Urinary bladder (tissue), 4 donors: ENCODE measurements around the gene MAP2. TPM values are rescaled to one million over a fixed set of nuclear protein-coding genes. Genes with fewer than 3 reads are reported as not detected.

ENCODE experiments used
- DNase-seq: peaks from one replicate; pipeline ENCODE4 v3.0.0-alpha.2; 2015; ENCODE audit errors: extremely low spot score
- H3K27ac ChIP-seq: one replicate; pipeline ENCODE4 v1.5.1; 2013; ENCODE audit warnings: low read depth, mild to moderate bottlenecking, moderate library complexity
- H3K36me3 ChIP-seq: one replicate; pipeline ENCODE4 v1.6.1; 2013; ENCODE audit warnings: mild to moderate bottlenecking, moderate library complexity; ENCODE audit not compliant: insufficient read depth
- H3K4me1 ChIP-seq: one replicate; pipeline ENCODE4 v1.6.1; 2013; ENCODE audit warnings: mild to moderate bottlenecking, moderate library complexity; ENCODE audit not compliant: insufficient read depth
- H3K4me3 ChIP-seq: one replicate; pipeline ENCODE4 v1.5.1; 2013; ENCODE audit warnings: low read depth, low read length
- WGBS: extraction: QIAGEN DNeasy Blood & Tissue Kit; methylation state at CpG from one replicate; pipeline ENCODE4 v1.1.7; 2013; 5-methylcytosine and 5-hydroxymethylcytosine counted together
- polyA plus RNA-seq: library from polyadenylated mRNA; stranded (reverse); fragments of 200-250 nt; gene quantifications from one replicate; pipeline ENCODE4 v1.2.3, GENCODE V29; 2013
- total RNA-seq: library from RNA; depleted of rRNA; stranded (reverse); fragments of >200 nt; gene quantifications from one replicate; pipeline ENCODE4 v1.2.3, GENCODE V29; 2014
- donor health status: healthy with polysubstance abuse.
- donor health status: healthy.

MAP2 gene
- total and polyA plus RNA-seq, 2 donors, result 2.7 to 13.5 TPM

DNA sequence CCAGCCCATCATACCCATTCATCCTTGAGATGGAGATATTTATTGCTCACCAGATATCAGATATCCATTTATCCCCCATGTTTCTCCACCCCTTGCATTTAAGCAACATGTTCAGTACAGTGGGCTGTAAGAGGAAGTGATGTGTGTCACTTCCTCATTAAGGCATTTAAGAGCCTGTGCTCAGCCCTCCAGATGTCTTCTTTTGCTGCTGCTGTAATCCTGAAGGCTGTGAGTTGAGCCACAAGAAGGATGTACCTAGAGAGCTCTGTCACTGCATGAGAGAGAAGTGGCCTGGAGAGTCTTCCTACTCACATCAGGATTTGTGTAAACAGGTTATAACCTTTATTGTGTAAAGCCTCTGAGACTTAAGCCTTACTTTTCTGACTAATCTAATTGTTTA is 195.9 kb downstream of the MAP2 start:
- no peak for DNase-seq
- Histone ChIP-seq H3K27ac (no peak overlapping the region), H3K4me1 (no peaks in the 10 kb centered on the region), H3K36me3 (no peaks in the 10 kb centered on the region), H3K4me3 (no peak overlapping the region)

DNA sequence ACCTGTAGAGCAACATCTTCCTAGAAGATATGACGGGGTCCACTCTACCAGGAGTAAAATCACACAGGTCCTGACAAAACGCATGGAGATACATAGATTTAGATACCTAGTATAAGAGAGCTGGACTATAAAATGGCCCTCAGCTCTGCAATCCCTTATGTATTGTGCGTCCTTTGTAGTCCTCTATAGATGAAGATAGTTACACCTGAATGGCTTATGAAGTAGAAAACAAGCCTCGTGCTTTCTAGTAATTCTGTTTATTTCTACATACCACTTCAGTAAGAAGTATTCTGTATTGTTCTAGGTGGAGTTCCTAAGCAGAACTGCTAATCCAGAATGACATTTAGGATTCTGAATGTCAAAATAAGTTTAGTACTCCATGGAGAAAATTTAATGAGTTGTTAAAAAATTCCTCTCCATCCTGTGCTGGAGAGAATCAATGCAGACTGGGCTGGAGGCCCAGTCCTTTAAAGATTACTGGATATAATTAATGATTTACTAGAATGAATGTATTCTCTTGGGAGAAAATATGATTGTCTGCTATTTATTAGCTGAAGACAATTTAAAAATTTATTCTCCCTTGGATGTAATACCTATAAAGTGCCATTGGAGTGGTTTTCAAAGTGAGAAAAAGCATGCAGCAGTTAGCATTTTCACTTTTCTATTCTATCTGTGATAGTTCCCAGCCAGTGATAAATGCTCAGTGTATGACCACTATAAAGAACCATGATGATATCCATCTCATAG is 200.5 kb downstream of the MAP2 start:
- H3K36me3 ChIP-seq, result no peaks in the 10 kb centered on the region
- WGBS, result 72% methylated on average over 4 of the region's 4 CpGs
- H3K4me3 ChIP-seq, result no peak overlapping the region
- H3K27ac ChIP-seq, result no peak overlapping the region
- no peaks in the 10 kb centered on the region for H3K4me1 ChIP-seq
- DNase-seq, result no peak

DNA sequence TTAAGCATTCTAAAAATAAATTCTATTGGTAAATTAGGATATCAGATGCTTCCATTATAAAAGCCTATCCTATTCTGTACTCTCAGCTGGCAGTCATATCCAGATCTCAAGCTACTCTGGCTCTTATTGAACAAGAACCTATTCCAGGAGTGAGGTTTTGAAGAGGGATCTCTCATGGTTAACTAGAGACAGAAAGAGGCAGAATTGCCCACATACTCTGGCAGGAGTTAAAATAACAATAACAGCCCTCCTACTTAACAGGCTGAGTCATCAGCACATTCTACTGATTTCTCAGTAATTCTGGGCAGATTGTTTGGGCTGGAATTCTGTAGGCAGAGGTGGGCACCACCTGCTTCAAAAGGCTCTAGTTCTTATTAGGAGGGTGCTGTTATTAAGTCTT is 205.8 kb downstream of the MAP2 start:
- Histone ChIP-seq H3K27ac (no peak overlapping the region), H3K4me1 (no peaks in the 10 kb centered on the region), H3K4me3 (no peak overlapping the region), H3K36me3 (no peaks in the 10 kb centered on the region)
- DNase-seq, result no peak

DNA sequence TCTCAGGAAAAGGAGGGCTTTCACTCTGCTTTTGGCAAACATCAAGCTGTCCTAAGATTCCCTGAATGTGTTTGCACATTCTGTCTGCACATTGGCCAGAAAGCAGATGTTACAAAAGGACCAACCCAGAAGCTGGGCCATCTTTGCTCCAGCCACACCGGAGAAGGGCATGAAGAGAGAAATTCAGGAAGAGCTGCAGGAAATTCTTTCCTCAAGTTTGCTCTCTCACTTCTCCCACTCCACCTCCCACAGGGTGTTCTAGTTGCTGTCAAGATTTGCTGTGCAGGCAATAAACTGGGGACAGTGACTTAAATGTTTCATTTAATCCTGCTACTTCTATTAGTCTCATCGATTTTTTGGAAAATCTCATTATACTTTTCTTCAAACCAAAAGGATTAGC is 210.1 kb downstream of the MAP2 start:
- 77% methylated on average over 2 of the region's 2 CpGs for WGBS
- no peak for DNase-seq
- Histone ChIP-seq H3K4me1 (no peaks in the 10 kb centered on the region), H3K27ac (no peak overlapping the region), H3K4me3 (no peak overlapping the region), H3K36me3 (no peaks in the 10 kb centered on the region)

DNA sequence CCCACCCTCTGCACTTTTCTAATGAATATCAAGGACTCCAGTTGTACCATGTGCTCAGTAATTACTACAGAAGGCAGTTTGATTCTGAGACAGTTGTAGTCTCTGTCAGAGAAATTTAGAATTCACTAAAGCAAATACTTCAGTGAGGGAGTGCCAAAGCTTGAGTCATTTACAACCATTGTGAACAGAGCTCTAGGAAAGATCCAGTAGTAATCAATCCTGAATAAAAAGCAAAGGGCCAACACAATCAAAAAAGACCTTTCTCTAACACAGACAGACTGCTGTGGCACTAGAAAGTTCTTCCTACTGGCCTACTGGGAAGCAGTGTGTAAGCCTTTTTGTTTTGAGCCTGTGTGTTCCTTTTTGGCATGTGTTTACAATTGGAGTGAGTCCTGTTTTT is 212.2 kb downstream of the MAP2 start:
- Histone ChIP-seq H3K4me1 (no peaks in the 10 kb centered on the region), H3K36me3 (no peaks in the 10 kb centered on the region), H3K4me3 (no peak overlapping the region), H3K27ac (no peak overlapping the region)
- no peak for DNase-seq

DNA sequence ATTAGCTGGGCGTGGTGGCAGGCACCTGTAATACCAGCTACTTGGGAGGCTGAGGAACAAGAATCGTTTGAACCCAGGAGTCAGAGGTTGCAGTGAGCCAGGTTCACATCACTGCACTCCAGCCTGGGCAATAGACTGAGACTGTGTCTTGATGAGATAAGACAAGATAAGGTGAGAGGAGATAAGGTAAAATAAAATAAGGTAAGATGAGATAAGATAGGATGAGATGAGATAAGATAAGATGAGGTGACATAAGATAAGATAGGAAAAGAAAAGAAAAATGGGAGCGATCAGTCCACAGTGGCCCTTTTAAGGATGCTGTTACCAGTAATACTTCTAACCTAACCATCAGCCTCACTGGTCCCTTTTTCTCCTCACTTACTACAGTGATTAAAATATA is 213.4 kb downstream of the MAP2 start:
- 84% methylated on average over 3 of the region's 3 CpGs for WGBS
- no peak overlapping the region for H3K4me3 ChIP-seq
- H3K27ac ChIP-seq, result no peak overlapping the region
- H3K4me1 ChIP-seq, result no peaks in the 10 kb centered on the region
- H3K36me3 ChIP-seq, result no peaks in the 10 kb centered on the region
- no peak for DNase-seq

DNA sequence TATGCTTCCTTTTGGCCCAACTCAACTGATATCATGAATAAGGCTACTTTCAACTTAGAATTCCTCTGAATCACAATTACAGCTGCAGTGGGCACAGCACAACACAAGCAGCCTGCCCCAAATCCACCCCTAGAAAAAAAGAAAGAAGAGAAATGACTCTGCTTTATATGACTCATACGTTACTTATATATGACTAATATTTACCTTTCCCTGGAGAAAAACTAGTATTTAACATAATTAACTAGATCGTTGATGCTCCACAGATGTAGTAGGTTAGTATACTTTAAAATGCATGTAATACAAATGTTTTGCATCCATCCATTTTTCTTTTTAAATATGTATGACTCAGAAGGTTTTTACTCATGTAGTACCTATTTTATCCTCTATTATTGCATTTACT is 214.5 kb downstream of the MAP2 start:
- 74% methylated on average over 2 of the region's 2 CpGs for WGBS
- H3K4me1 ChIP-seq, result no peaks in the 10 kb centered on the region
- no peaks in the 10 kb centered on the region for H3K36me3 ChIP-seq
- no peak overlapping the region for H3K27ac ChIP-seq
- DNase-seq, result no peak
- H3K4me3 ChIP-seq, result no peak overlapping the region

DNA sequence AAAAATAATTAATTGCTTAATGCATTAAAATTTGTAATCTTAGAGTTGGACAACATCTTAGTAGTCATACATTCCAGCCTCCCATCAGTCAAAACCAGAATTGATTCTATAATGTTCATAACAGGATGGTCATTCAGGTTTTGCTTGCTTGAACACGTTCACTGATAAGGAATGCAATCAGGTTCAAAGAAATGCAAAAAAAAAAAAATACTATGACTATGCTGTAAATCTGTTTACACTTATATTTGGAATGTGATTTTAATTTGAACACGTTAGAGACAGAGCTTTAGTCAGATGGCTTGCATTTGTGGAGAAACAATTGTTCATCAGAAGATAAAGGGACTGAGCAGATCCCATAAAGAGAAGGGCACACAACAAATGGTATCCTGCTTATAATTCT is 216.5 kb downstream of the MAP2 start:
- Histone ChIP-seq H3K4me3 (no peak overlapping the region), H3K27ac (no peak overlapping the region), H3K4me1 (no peaks in the 10 kb centered on the region), H3K36me3 (no peaks in the 10 kb centered on the region)
- WGBS, result 51% methylated on average over 2 of the region's 2 CpGs
- DNase-seq, result no peak

DNA sequence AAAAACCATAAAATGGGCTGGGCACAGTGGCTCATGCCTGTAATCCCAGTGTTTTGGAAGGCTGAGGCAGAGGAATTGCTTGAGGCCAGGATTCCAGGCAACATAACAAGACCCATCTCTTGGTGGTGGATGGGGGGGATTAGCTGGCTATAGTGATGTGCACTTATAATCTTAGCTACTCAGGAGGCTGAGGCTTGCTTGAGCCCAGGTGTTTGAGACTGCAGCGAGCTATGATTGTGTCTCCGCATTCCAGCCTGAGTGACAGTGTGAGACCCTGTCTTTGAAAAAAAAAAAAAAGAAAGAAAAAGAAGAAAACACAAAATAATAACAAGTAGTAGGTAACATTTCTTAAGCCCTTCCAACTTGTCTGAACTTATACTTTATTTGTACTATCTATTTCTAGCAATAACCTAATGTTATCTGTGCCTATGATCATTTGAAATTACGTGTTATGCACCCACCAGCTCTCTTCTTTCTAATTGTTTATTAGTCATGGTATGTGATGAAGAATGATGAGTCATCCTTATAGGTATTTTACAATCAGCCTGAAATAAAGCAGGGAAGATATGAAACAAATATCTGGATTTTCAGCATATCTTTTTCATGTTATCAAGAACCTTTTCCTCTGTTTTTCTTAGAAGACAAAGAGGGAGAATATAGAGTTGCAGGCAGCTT is 218.4 kb downstream of the MAP2 start:
- no peaks in the 10 kb centered on the region for H3K4me1 ChIP-seq
- H3K36me3 ChIP-seq, result no peaks in the 10 kb centered on the region
- no peak for DNase-seq
- no peak overlapping the region for H3K27ac ChIP-seq
- 78% methylated on average over 3 of the region's 3 CpGs for WGBS
- no peak overlapping the region for H3K4me3 ChIP-seq

DNA sequence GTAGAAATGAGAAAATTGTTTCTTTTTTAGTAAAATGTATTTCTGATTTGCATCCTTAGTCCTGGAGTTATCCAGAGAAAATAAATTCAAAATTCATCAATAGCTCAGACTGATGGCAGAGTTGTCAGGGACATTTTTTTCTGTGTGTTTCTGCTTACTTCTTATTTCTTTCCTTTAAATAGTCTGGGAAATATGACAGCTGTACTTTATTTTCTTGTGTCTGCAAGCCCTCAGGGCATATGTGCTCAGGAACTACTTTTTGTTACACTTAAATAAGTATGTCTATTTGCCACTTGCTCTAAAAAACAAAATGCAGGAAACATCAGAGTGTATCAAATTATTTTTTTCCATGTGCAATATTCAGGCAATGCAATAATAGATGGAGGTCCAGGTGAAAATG is 221.0 kb downstream of the MAP2 start:
- H3K36me3 ChIP-seq, result no peaks in the 10 kb centered on the region
- H3K27ac ChIP-seq, result no peak overlapping the region
- DNase-seq, result no peak
- no peaks in the 10 kb centered on the region for H3K4me1 ChIP-seq
- no peak overlapping the region for H3K4me3 ChIP-seq

DNA sequence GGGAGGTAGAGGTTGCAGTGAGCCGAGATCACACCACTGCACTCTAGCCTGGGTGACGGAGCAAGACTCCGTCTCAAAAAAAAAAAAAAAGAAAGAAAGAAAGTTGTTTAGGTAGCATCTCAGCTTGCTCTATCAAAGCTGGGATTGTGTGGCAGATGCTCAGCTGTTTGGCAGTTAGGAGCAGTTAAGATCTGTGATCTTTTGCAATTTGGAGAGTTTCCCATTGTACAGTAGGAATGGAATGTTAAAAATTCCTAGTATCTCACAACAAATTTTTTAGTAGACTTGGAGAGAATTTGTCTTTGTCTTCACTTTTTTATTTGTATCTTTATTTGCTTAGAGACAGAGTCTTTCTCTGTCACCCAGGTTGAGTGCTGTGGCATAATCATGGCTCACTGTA is 224.9 kb downstream of the MAP2 start:
- Histone ChIP-seq H3K4me3 (no peak overlapping the region), H3K36me3 (no peaks in the 10 kb centered on the region), H3K4me1 (no peaks in the 10 kb centered on the region), H3K27ac (no peak overlapping the region)
- WGBS, result 64% methylated on average over 3 of the region's 3 CpGs
- no peak for DNase-seq

DNA sequence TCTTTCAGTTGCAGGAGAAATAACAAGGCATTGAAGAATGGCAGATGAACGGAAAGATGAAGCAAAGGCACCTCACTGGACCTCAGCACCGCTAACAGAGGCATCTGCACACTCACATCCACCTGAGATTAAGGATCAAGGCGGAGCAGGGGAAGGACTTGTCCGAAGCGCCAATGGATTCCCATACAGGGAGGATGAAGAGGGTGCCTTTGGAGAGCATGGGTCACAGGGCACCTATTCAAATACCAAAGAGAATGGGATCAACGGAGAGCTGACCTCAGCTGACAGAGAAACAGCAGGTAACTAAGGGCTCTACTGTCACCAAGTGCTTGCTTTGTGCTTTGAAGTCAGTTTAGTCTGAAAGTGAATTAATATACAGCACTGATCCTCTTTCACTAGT is 229.3 kb downstream of the MAP2 start:
- Histone ChIP-seq H3K4me1 (no peaks in the 10 kb centered on the region), H3K4me3 (no peak overlapping the region), H3K27ac (no peak overlapping the region), H3K36me3 (no peaks in the 10 kb centered on the region)
- whole genome bisulfite sequencing, result 83% methylated on average over 6 of the region's 6 CpGs
- DNase-seq, result no peak

DNA sequence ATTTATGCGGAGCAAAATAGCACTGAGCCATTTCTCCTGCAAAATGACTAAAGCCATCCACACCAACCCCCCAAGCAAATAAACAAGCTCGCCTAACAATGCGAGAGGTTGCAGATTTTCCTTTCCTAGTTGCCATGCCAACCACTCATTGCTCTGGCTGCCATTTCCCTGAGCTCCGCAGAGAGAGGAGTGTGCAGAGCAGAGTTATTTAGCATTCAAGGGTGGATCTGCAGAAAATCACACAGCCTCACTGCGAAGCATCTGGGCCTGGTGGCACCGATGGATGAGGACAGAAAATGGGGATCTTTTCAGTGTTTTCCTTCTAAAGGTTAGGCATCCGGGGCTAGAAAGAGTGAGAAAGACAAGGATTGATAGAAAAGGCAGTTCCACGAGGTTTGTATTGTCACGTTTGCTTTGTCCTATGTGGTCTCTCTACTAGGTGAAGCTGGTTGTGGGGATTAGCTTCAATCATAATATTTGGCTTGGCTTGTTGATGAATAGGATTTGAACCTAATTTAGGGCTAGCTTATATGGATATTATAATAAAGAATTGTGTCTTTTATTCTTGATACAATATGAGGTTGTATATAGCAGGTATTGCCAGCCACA is 237.5 kb downstream of the MAP2 start:
- Histone ChIP-seq H3K4me3 (no peak overlapping the region), H3K36me3 (no peaks in the 10 kb centered on the region), H3K4me1 (no peaks in the 10 kb centered on the region), H3K27ac (no peak overlapping the region)
- no peak for DNase-seq
- WGBS, result 55% methylated on average over 9 of the region's 9 CpGs

DNA sequence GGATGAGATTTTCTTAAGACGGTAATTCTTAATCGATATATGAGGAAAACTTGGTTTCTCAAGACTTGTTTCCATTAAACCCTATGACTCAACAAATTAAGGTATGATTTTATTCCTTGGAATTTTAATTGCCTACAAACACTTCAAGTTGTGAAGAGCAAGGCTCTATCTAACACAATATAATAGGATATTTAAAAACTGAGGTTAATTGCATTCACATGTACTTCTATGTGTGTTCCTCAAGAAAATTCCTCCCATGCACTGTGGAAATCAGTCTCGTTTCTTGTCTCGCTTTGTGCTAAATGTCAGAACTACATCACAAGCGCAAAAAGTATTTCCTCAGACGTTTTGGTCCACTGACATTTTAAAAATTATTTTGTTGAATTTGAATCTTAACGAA is 238.2 kb downstream of the MAP2 start:
- no peaks in the 10 kb centered on the region for H3K4me1 ChIP-seq
- no peak overlapping the region for H3K4me3 ChIP-seq
- no peak overlapping the region for H3K27ac ChIP-seq
- DNase-seq, result no peak
- WGBS, result 90% methylated on average over 7 of the region's 7 CpGs
- H3K36me3 ChIP-seq, result no peaks in the 10 kb centered on the region
